ENCODE measurements around the gene TOMM40L. TPM values are rescaled to one million over a fixed set of nuclear protein-coding genes. Genes with fewer than 3 reads are reported as not detected.

Gene TOMM40L
- total RNA-seq, 3 donors from 2014 or later: 17.2 to 24.5 (median 23.5) TPM

- no peaks in the 10 kb centered on the region for H3K4me1 ChIP-seq (ENCODE audit: low read depth)
- intact Hi-C loops (cut with DNase I, micrococcal nuclease): no loop called here
- DNase-seq: peak in 1 of 3 donors; percentile 15
- no peak overlapping the region for H3K4me3 ChIP-seq
- ATAC-seq: no peak
- H3K36me3 ChIP-seq (ENCODE audit: low read depth): no peaks in the 10 kb centered on the region
- no peak for TF ChIP-seq CTCF (IDR thresholded peaks at IDR 0.05)
- H3K9me3 ChIP-seq: no peaks in the 10 kb centered on the region
These were observed 36.8 kb upstream of the TOMM40L start for GRCh38 chr1:161189036-161189435.

- DNase-seq (peak in 1 of 3 donors; percentile 58), ATAC-seq (no peak)
- H3K9me3 ChIP-seq: no peaks in the 10 kb centered on the region
- H3K4me1 ChIP-seq (ENCODE audit: low read depth): no peaks in the 10 kb centered on the region
- intact Hi-C loops (cut with DNase I, micrococcal nuclease): loop anchor here in 1 of 2 donors (10.0 kb wide), 1 partner anchor 194 kb away; no protein-coding TSS in a partner anchor
- H3K36me3 ChIP-seq (ENCODE audit: low read depth): no peaks in the 10 kb centered on the region
- no peak for TF ChIP-seq CTCF (IDR thresholded peaks at IDR 0.05)
- H3K4me3 ChIP-seq: no peak overlapping the region
These were observed 34.8 kb upstream of the TOMM40L start for GRCh38 chr1:161190962-161191521.

- TF ChIP-seq CTCF (IDR thresholded peaks at IDR 0.05): no peak
- Histone ChIP-seq H3K4me1 (ENCODE audit: low read depth) (peaks cover 2% of the 10 kb centered on the region), H3K9me3 (no peaks in the 10 kb centered on the region), H3K36me3 (ENCODE audit: low read depth) (no peaks in the 10 kb centered on the region), H3K4me3 (no peak overlapping the region)
- DNase-seq (peak in 1 of 3 donors; percentile 24), ATAC-seq (no peak)
- intact Hi-C loops (cut with DNase I, micrococcal nuclease): loop anchor here in 1 of 2 donors (10.0 kb wide), 1 partner anchor 193 kb away; no protein-coding TSS in a partner anchor
These were observed 33.9 kb upstream of the TOMM40L start for GRCh38 chr1:161191971-161192370.

GRCh38 chr1:161192476-161193465, 33.1 kb upstream of the TOMM40L start:
- peak; percentile 82 for ATAC-seq
- Histone ChIP-seq H3K4me1 (ENCODE audit: low read depth) (peaks cover 2% of the 10 kb centered on the region), H3K4me3 (no peak overlapping the region), H3K9me3 (no peaks in the 10 kb centered on the region), H3K36me3 (ENCODE audit: low read depth) (no peaks in the 10 kb centered on the region)
- intact Hi-C loops (cut with DNase I, micrococcal nuclease): loop anchor here in 1 of 2 donors (10.0 kb wide), 1 partner anchor 192 kb away; no protein-coding TSS in a partner anchor
- peak in 2 of 3 donors; percentile 54 to 74 for DNase-seq
- peak; percentile 88 for TF ChIP-seq CTCF (IDR thresholded peaks at IDR 0.05)

GRCh38 chr1:161193561-161194235, 32.2 kb upstream of the TOMM40L start:
- TF ChIP-seq CTCF (IDR thresholded peaks at IDR 0.05): no peak
- DNase-seq (peak in 1 of 3 donors; percentile 16), ATAC-seq (no peak)
- no peaks in the 10 kb centered on the region for H3K9me3 ChIP-seq
- peaks cover 2% of the 10 kb centered on the region for H3K4me1 ChIP-seq (ENCODE audit: low read depth)
- H3K4me3 ChIP-seq: no peak overlapping the region
- H3K36me3 ChIP-seq (ENCODE audit: low read depth): no peaks in the 10 kb centered on the region
- intact Hi-C loops (cut with DNase I, micrococcal nuclease): loop anchor here in 1 of 2 donors (10.0 kb wide), 1 partner anchor 191 kb away; no protein-coding TSS in a partner anchor

All from mucosa of descending colon (tissue), 3 donors.